SU-DHL-6 (cell line): ENCODE data around the gene GPR107.
A peak's percentile ranks its signal among the peaks of the same experiment; 100 is the strongest.

Source experiments
- H2AFZ ChIP-seq: fragments of 200-600 bp; sonication (generic); 2 replicates; pipeline ENCODE4 v1.6.1; 2014; ENCODE audit warnings: low read depth, mild to moderate bottlenecking, moderate library complexity, mixed read lengths, antibody characterized with exemption, low read length; ENCODE audit not compliant: severe bottlenecking
- H3F3A ChIP-seq: fragments of 200-600 bp; shearing (Covaris generic); 2 replicates; pipeline ENCODE4 v1.6.0; 2016; ENCODE audit warnings: antibody characterized with exemption, mild to moderate bottlenecking; ENCODE audit not compliant: insufficient read depth
- H3K27ac ChIP-seq: fragments of 200-600 bp; sonication (generic); 2 replicates; pipeline ENCODE4 v1.5.1; 2016; ENCODE audit warnings: low read depth, mild to moderate bottlenecking, low read length, moderate library complexity, mixed read lengths
- H3K27me3 ChIP-seq: fragments of 200-600 bp; sonication (generic), shearing (Covaris generic); 2 replicates; pipeline ENCODE4 v1.6.0; 2014; ENCODE audit warnings: mild to moderate bottlenecking, low read length
- H3K36me3 ChIP-seq: fragments of 200-600 bp; sonication (generic); 2 replicates; pipeline ENCODE4 v1.6.1; 2014; ENCODE audit warnings: mild to moderate bottlenecking, low read length, mixed read lengths
- H3K4me2 ChIP-seq: fragments of 300-600, 200-600 bp; shearing (Covaris generic), sonication (generic); 2 replicates; pipeline ENCODE4 v1.6.0; 2014; ENCODE audit warnings: low read length, low read depth, mild to moderate bottlenecking; ENCODE audit not compliant: poor library complexity, severe bottlenecking
- H3K4me3 ChIP-seq: fragments of 200-600 bp; sonication (generic); 2 replicates; pipeline ENCODE4 v1.5.1; 2014; ENCODE audit warnings: antibody characterized with exemption, low read length, mild to moderate bottlenecking, mixed read lengths; ENCODE audit not compliant: insufficient read depth, poor library complexity, severe bottlenecking
- H3K79me2 ChIP-seq: fragments of 200-600 bp; sonication (generic); 2 replicates; pipeline ENCODE4 v1.6.1; 2014; ENCODE audit warnings: mild to moderate bottlenecking, low read length, moderate library complexity; ENCODE audit not compliant: insufficient read depth
- H3K9ac ChIP-seq: fragments of 200-600 bp; sonication (generic); 2 replicates; pipeline ENCODE4 v1.7.0; 2014; ENCODE audit warnings: mild to moderate bottlenecking, low read length
- H3K9me2 ChIP-seq: fragments of 200-600 bp; sonication (generic); replicated peaks from 2 replicates; pipeline ENCODE4 v1.6.1; 2014; ENCODE audit warnings: low read length; ENCODE audit not compliant: insufficient read depth
- H3K9me3 ChIP-seq: fragments of 200-600 bp; sonication (generic); 2 replicates; pipeline ENCODE4 v1.6.1; 2014; ENCODE audit warnings: low read length, mixed read lengths; ENCODE audit not compliant: insufficient read depth
- H4K20me1 ChIP-seq: fragments of 200-600 bp; sonication (generic); 2 replicates; pipeline ENCODE4 v1.6.1; 2014; ENCODE audit warnings: low read depth, mild to moderate bottlenecking, antibody characterized with exemption, low read length, moderate library complexity, mixed read lengths
- EZH2phosphoT487 ChIP-seq: fragments of 200-600 bp; sonication (generic), shearing (Covaris generic); conservative IDR thresholded peaks from 2 replicates; pipeline ENCODE4 v1.6.1; 2018; ENCODE audit warnings: mild to moderate bottlenecking, antibody characterized with exemption, low read length, moderate library complexity, mixed read lengths
- TF ChIP-seq, protein P1 (sequence below): fragments of 200-600 bp; sonication (generic); IDR thresholded peaks from one replicate; pipeline ENCODE4 v1.5.1; 2017; ENCODE audit warnings: antibody characterized with exemption, mild to moderate bottlenecking, low read length, moderate library complexity; ENCODE audit not compliant: insufficient read depth, poor library complexity, severe bottlenecking

Gene GPR107

DNA sequence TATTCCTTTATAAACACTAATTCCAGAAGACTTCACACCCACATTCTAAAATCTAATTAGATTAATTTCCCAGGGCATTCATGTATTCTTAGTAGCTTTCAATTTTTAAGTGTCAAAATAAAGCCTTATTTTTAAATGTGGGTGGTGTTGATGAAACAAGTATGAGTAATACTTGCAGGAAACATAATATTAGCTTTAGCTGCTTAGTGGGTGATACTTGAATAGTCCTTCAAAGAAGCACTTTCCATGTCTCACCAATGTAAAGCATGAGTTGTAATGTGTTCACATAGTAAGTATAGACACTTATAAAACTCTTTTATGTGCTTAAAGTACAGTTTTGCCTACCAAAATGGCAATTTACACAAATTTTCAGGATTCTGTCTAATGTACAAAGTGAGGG, 17.6 kb upstream of the GPR107 start:
- Histone ChIP-seq H3K9ac (peak overlapping the region; percentile 23; the same call in 1 of the 2 replicates), H3K27me3 (no peaks in the 10 kb centered on the region), H3K36me3 (no peaks in the 10 kb centered on the region), H2AFZ (no peak overlapping the region), H4K20me1 (0 out of 2 replicates have a peak, but pooled peaks cover 4% of the 10 kb centered on the region), H3K4me2 (peak overlapping the region; percentile 46), H3K79me2 (peaks cover 95% of the 10 kb centered on the region), H3K4me3 (no peak overlapping the region), H3K9me3 (no peaks in the 10 kb centered on the region), H3K9me2 (no peaks in the 10 kb centered on the region), H3F3A (peaks cover 58% of the 10 kb centered on the region), H3K27ac (peak overlapping the region; percentile 67)
- no peak for TF ChIP-seq EZH2phosphoT487
- TF ChIP-seq, protein P1, sequence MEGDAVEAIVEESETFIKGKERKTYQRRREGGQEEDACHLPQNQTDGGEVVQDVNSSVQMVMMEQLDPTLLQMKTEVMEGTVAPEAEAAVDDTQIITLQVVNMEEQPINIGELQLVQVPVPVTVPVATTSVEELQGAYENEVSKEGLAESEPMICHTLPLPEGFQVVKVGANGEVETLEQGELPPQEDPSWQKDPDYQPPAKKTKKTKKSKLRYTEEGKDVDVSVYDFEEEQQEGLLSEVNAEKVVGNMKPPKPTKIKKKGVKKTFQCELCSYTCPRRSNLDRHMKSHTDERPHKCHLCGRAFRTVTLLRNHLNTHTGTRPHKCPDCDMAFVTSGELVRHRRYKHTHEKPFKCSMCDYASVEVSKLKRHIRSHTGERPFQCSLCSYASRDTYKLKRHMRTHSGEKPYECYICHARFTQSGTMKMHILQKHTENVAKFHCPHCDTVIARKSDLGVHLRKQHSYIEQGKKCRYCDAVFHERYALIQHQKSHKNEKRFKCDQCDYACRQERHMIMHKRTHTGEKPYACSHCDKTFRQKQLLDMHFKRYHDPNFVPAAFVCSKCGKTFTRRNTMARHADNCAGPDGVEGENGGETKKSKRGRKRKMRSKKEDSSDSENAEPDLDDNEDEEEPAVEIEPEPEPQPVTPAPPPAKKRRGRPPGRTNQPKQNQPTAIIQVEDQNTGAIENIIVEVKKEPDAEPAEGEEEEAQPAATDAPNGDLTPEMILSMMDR, result no peak

DNA sequence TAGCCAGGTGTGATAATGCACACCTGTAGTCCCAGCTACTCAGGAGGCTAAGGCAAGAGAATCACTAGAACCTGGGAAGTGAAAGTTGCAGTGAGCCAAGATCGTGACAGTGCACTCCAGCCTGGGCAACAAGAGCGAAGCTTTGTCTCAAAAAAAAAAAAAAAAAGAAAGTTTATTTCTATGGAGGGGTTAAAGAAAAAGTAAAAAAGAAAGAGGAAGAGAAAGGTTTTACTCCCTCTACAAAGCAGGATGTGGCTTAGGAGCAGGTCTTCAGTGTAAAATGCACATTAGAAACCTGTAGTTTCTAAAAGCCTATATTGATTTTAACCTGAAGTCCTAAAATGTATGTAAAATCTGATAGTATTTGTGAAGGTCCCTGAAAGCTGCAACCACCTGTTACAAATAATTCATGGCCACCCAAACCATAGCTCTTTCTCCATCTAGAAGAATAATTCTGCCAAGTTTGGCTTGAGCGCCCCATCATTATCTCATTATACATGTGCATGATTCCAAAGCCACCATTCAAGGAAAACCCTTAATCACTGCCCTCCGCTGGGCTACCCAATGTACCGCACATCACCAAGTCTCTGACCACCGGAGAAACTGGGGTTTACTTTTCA, 14.1 kb upstream of the GPR107 start:
- peaks cover 87% of the 10 kb centered on the region for H3K79me2 ChIP-seq
- peaks cover 45% of the 10 kb centered on the region for H3F3A ChIP-seq
- H3K4me2 ChIP-seq, result peak overlapping the region; percentile 94
- no peaks in the 10 kb centered on the region for H3K9me3 ChIP-seq
- peak overlapping the region; percentile 88 for H3K4me3 ChIP-seq
- H2AFZ ChIP-seq, result no peak overlapping the region
- no peaks in the 10 kb centered on the region for H3K9me2 ChIP-seq
- no peaks in the 10 kb centered on the region for H3K27me3 ChIP-seq
- peak overlapping the region; percentile 99 for H3K27ac ChIP-seq
- H4K20me1 ChIP-seq, result 0 out of 2 replicates have a peak, but pooled peaks cover under 1% of the 10 kb centered on the region
- TF ChIP-seq, protein P1, result no peak
- no peak for TF ChIP-seq EZH2phosphoT487
- no peaks in the 10 kb centered on the region for H3K36me3 ChIP-seq
- H3K9ac ChIP-seq, result peak overlapping the region; percentile 96

DNA sequence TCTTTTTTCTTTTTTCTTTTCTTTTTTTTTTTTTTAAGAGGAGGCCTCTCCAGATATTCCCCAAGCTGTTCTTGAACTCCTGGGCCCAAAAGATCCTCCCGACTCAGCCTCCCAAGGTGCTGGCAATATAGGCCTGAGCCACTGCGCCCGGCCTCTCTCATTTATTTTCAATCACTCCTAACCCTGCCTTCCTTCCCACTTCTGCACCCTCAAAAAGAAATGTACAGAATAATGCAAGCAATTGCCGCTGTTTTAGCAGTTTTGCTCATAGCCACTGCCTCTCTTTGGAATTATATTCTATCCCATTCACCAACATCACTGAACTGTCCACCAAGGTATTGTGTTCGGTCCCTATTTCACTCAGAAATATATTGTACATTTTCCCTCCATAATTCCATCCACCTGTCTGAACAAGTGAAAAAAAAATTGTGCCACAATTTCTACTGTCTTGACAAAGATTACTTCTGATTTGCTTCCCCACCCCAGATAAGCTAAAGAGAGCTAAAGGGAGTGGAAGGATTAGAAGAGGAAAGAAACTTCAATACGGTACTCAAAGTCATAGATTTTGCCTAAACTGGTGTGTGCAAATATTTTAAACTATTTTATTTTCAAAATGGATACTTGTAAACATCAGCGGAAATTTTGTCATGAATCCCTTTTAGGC, 12.6 kb upstream of the GPR107 start:
- peaks cover 72% of the 10 kb centered on the region for H3K79me2 ChIP-seq
- H3K9ac ChIP-seq, result peak overlapping the region; percentile 96
- no peaks in the 10 kb centered on the region for H3K27me3 ChIP-seq
- H3K36me3 ChIP-seq, result no peaks in the 10 kb centered on the region
- no peak overlapping the region for H2AFZ ChIP-seq
- H3K4me3 ChIP-seq, result peak overlapping the region; percentile 88
- H3K4me2 ChIP-seq, result peak overlapping the region; percentile 94
- no peaks in the 10 kb centered on the region for H3K9me3 ChIP-seq
- H3K9me2 ChIP-seq, result no peaks in the 10 kb centered on the region
- peak overlapping the region; percentile 99 for H3K27ac ChIP-seq
- no peaks in the 10 kb centered on the region for H4K20me1 ChIP-seq
- peaks cover 58% of the 10 kb centered on the region for H3F3A ChIP-seq
- TF ChIP-seq, protein P1, result no peak
- TF ChIP-seq EZH2phosphoT487, result no peak
